Vagina (tissue), 2 donors: ENCODE measurements around the gene SIM1. TPM values are rescaled to one million over a fixed set of nuclear protein-coding genes. Genes with fewer than 3 reads are reported as not detected.

Experiments
- DNase-seq, 2 donors: peaks; one replicate each; pipeline ENCODE4 v3.0.0-alpha.2; 2017; ENCODE audit errors: extremely low spot score in 2 of 2
- H3K27ac ChIP-seq: fragments of 200-600 bp; sonication (generic); one replicate; pipeline ENCODE4 v1.5.1; 2019
- H3K27me3 ChIP-seq: fragments of 200-600 bp; sonication (generic); one replicate; pipeline ENCODE4 v1.5.1; 2019
- H3K36me3 ChIP-seq, 2 donors: fragments of 200-600 bp; sonication (generic); one replicate each; pipeline ENCODE4 v1.5.1; 2017 to 2019
- H3K4me1 ChIP-seq: fragments of 200-600 bp; sonication (generic); one replicate; pipeline ENCODE4 v1.5.1; 2019
- H3K4me3 ChIP-seq, 2 donors: fragments of 200-600 bp; sonication (generic); 1 replicate in 1 of 2; 2 replicates in 1 of 2; pipeline ENCODE4 v1.5.1; 2016 to 2019
- H3K9me3 ChIP-seq: fragments of 200-600 bp; sonication (generic); one replicate; pipeline ENCODE4 v1.5.1; 2019
- CTCF ChIP-seq, 3 experiments: fragments of 450-650 bp in 2 of 3; fragments of 200-600 bp in 1 of 3; sonication (generic) in 1 of 3; IDR thresholded peaks; one replicate each; pipeline ENCODE4 v1.5.1; 2017 to 2019; ENCODE audit warnings: antibody characterized with exemption in 3 of 3, mild to moderate bottlenecking in 2 of 3, moderate library complexity in 2 of 3
- POLR2A ChIP-seq, 2 donors: fragments of 450-650 bp; IDR thresholded peaks; one replicate each; pipeline ENCODE4 v1.6.1; 2017; ENCODE audit warnings: antibody characterized with exemption in 2 of 2, mild to moderate bottlenecking in 2 of 2, moderate library complexity in 2 of 2
- POLR2AphosphoS5 ChIP-seq, 2 donors: sonication (generic); formaldehyde crosslinking; IDR thresholded peaks; one replicate each; pipeline ENCODE4 v1.9.0; 2017; ENCODE audit warnings: antibody characterized with exemption in 2 of 2, mild to moderate bottlenecking in 2 of 2, low read depth in 1 of 2; ENCODE audit not compliant: insufficient read depth in 1 of 2
- intact Hi-C: fragments of 100-400 bp; cut with DNase I; formaldehyde crosslinking; loops from one replicate; pipeline ENCODE4 v1.15.1; 2023
- total RNA-seq: library from RNA; depleted of rRNA; stranded (reverse); fragments of >200 nt; gene quantifications from one replicate; pipeline ENCODE4 v1.2.3, GENCODE V29; 2016

SIM1 gene
- total RNA-seq, 1 donor from 2014 or later = not detected

- Histone ChIP-seq H3K9me3 (no peaks in the 10 kb centered on the region), H3K4me1 (no peaks in the 10 kb centered on the region), H3K27me3 (no peaks in the 10 kb centered on the region), H3K4me3 (no peak overlapping the region), H3K27ac (no peak overlapping the region), H3K36me3 (no peaks in the 10 kb centered on the region)
- DNase-seq = no peak
- TF ChIP-seq POLR2A (IDR thresholded peaks at IDR 0.05) (no peak), CTCF (IDR thresholded peaks at IDR 0.05) (no peak), POLR2AphosphoS5 (IDR thresholded peaks at IDR 0.05; ENCODE audit: insufficient read depth in 1 of 2, low read depth in 1 of 2) (no peak)
- intact Hi-C loops = no loop called here
Measured at GRCh38 chr6:100382031-100382430, 82.7 kb downstream of the SIM1 start.

- no peak for TF ChIP-seq POLR2AphosphoS5 (IDR thresholded peaks at IDR 0.05; ENCODE audit: insufficient read depth in 1 of 2, low read depth in 1 of 2)
- TF ChIP-seq POLR2A (IDR thresholded peaks at IDR 0.05) = no peak
- no peak for TF ChIP-seq CTCF (IDR thresholded peaks at IDR 0.05)
- Histone ChIP-seq H3K36me3 (no peaks in the 10 kb centered on the region), H3K4me3 (no peak overlapping the region), H3K9me3 (no peaks in the 10 kb centered on the region), H3K27ac (no peak overlapping the region), H3K27me3 (no peaks in the 10 kb centered on the region), H3K4me1 (no peaks in the 10 kb centered on the region)
- intact Hi-C loops = no loop called here
- DNase-seq = no peak
Measured at GRCh38 chr6:100381111-100381510, 83.6 kb downstream of the SIM1 start.

- intact Hi-C loops = no loop called here
Measured at GRCh38 chr6:100379386-100379785, 85.3 kb downstream of the SIM1 start.

GRCh38 chr6:100378576-100378975 is 86.1 kb downstream of the SIM1 start:
- no peaks in the 10 kb centered on the region for H3K36me3 ChIP-seq
- no peak overlapping the region for H3K27ac ChIP-seq
- intact Hi-C loops = no loop called here
- no peak overlapping the region for H3K4me3 ChIP-seq
- DNase-seq = no peak
- H3K4me1 ChIP-seq = no peaks in the 10 kb centered on the region
- no peaks in the 10 kb centered on the region for H3K27me3 ChIP-seq
- no peak for TF ChIP-seq POLR2AphosphoS5 (IDR thresholded peaks at IDR 0.05; ENCODE audit: insufficient read depth in 1 of 2, low read depth in 1 of 2)
- TF ChIP-seq CTCF (IDR thresholded peaks at IDR 0.05) = no peak
- TF ChIP-seq POLR2A (IDR thresholded peaks at IDR 0.05) = no peak
- no peaks in the 10 kb centered on the region for H3K9me3 ChIP-seq

More at GRCh38 chr6:100379386-100379785, 85.3 kb downstream of the SIM1 start:
- Histone ChIP-seq H3K27ac (no peak overlapping the region), H3K36me3 (no peaks in the 10 kb centered on the region), H3K4me1 (no peaks in the 10 kb centered on the region), H3K9me3 (no peaks in the 10 kb centered on the region), H3K4me3 (no peak overlapping the region), H3K27me3 (no peaks in the 10 kb centered on the region)
- TF ChIP-seq POLR2A (IDR thresholded peaks at IDR 0.05) = no peak
- no peak for TF ChIP-seq POLR2AphosphoS5 (IDR thresholded peaks at IDR 0.05; ENCODE audit: insufficient read depth in 1 of 2, low read depth in 1 of 2)
- TF ChIP-seq CTCF (IDR thresholded peaks at IDR 0.05) = no peak
- DNase-seq = no peak

GRCh38 chr6:100376103-100376502 is 88.6 kb downstream of the SIM1 start:
- DNase-seq = no peak
- no peaks in the 10 kb centered on the region for H3K4me1 ChIP-seq
- TF ChIP-seq POLR2AphosphoS5 (IDR thresholded peaks at IDR 0.05; ENCODE audit: insufficient read depth in 1 of 2, low read depth in 1 of 2) = no peak
- TF ChIP-seq POLR2A (IDR thresholded peaks at IDR 0.05) = no peak
- TF ChIP-seq CTCF (IDR thresholded peaks at IDR 0.05) = no peak
- H3K9me3 ChIP-seq = no peaks in the 10 kb centered on the region
- H3K27me3 ChIP-seq = no peaks in the 10 kb centered on the region
- intact Hi-C loops = no loop called here
- no peak overlapping the region for H3K27ac ChIP-seq
- no peaks in the 10 kb centered on the region for H3K36me3 ChIP-seq
- H3K4me3 ChIP-seq = no peak overlapping the region
